Mucosa of descending colon (tissue), 3 donors: Measurements from ENCODE around the gene GNAQ. TPM values are rescaled to one million over a fixed set of nuclear protein-coding genes. Genes with fewer than 3 reads are reported as not detected.
A peak's percentile ranks its signal among the peaks of the same experiment; 100 is the strongest.

Experiments
- ATAC-seq: fragments of 200-7000 bp; cut with Tn5 transposase; one replicate; pipeline ENCODE4 v1.9.1; 2020; ENCODE audit warnings: mild to moderate bottlenecking, moderate library complexity
- DNase-seq, 3 donors: peaks; one replicate each; pipeline ENCODE4 v3.0.0-alpha.2; 2020
- H3K36me3 ChIP-seq: fragments of 200-600 bp; one replicate; pipeline ENCODE4 v1.8.0; 2021; ENCODE audit warnings: low read depth, mild to moderate bottlenecking
- H3K4me1 ChIP-seq: fragments of 200-600 bp; one replicate; pipeline ENCODE4 v1.8.0; 2021; ENCODE audit warnings: low read depth, mild to moderate bottlenecking
- H3K4me3 ChIP-seq: fragments of 200-600 bp; one replicate; pipeline ENCODE4 v1.8.0; 2021; ENCODE audit warnings: mild to moderate bottlenecking
- H3K9me3 ChIP-seq: fragments of 200-600 bp; one replicate; pipeline ENCODE4 v1.8.0; 2021; ENCODE audit warnings: mild to moderate bottlenecking
- intact Hi-C, 2 donors: fragments of 100-400 bp; cut with DNase I in 1 of 2; cut with micrococcal nuclease in 1 of 2; formaldehyde crosslinking; loops; one replicate each; pipeline versions ENCODE4 v1.11.0 to v1.11.1; 2022; cut with DNase I, micrococcal nuclease
- total RNA-seq, 3 donors: library from RNA; stranded (reverse); fragmentation: NEBNext Ultra II Directional in 2 of 3; extraction: Animal tissue kit (Norgen Biotek cat#: 25700) in 2 of 3; gene quantifications; one replicate each; pipeline versions ENCODE4 v1.2.1 to v1.2.4, GENCODE V29; 2021 to 2023
- TF ChIP-seq, protein P1 (sequence below): fragments of 200-600 bp; IDR thresholded peaks from one replicate; pipeline ENCODE4 v1.8.0; 2022; ENCODE audit warnings: antibody characterized with exemption, mild to moderate bottlenecking
- donor health status: DM: no; HTN: no; CAD: no; lungs with moderate emphysema.
- donor health status: DM: no; HTN: no; CAD: no.
- donor health status: DM: no; HTN: yes; CAD: no.

The GNAQ gene
- total RNA-seq, 3 donors from 2014 or later = 95.9 to 115 (median 104) TPM

DNA sequence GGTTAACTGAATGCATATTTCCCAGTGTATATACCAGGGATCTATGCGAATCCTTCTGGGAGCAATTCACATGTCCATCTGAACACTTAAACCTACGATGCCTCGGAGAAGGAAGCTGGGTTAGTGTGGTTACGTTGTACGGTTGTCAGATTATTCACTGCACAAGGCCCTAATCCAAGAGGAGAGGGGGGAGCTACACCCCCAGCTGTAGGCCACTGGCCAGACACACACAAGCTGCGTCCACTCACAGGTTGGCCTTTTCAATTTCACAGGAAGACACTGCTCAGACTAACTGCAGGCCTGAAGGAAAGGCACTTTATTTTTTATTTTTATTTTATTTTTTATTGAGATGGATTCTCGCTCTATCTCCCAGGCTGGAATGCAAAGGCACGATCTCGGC lies 199.0 kb downstream of the GNAQ start:
- ATAC-seq (no peak), DNase-seq (no peak)
- H3K9me3 ChIP-seq = no peaks in the 10 kb centered on the region

DNA sequence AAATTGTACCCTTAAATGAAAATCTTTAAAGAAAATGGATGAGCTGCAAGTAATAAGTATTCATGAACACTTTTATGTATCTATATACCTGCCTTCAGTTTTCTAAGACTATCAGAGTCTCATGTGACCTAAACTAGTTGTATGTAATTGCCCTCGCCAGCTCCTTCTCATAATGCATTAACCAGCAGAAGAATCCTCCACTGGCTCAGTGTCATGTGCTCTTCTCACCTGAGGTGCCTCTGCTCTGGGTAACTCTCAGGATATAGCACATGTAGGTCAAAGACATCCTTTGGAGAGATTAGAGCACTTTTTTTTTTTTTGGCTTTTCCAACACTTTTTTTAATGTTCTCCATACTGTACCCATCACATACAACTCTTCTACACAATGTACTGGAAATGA lies 199.8 kb downstream of the GNAQ start:
- no peak for ATAC-seq

More for the DNA sequence above, 199.0 kb downstream of the GNAQ start:
- intact Hi-C loops = loop anchor here in 1 of 2 donors (10.0 kb wide), 1 partner anchor 52 kb away; no protein-coding TSS in a partner anchor
- Histone ChIP-seq H3K4me3 (no peak overlapping the region), H3K36me3 (no peaks in the 10 kb centered on the region), H3K4me1 (peaks cover 6% of the 10 kb centered on the region)
- TF ChIP-seq, protein P1, sequence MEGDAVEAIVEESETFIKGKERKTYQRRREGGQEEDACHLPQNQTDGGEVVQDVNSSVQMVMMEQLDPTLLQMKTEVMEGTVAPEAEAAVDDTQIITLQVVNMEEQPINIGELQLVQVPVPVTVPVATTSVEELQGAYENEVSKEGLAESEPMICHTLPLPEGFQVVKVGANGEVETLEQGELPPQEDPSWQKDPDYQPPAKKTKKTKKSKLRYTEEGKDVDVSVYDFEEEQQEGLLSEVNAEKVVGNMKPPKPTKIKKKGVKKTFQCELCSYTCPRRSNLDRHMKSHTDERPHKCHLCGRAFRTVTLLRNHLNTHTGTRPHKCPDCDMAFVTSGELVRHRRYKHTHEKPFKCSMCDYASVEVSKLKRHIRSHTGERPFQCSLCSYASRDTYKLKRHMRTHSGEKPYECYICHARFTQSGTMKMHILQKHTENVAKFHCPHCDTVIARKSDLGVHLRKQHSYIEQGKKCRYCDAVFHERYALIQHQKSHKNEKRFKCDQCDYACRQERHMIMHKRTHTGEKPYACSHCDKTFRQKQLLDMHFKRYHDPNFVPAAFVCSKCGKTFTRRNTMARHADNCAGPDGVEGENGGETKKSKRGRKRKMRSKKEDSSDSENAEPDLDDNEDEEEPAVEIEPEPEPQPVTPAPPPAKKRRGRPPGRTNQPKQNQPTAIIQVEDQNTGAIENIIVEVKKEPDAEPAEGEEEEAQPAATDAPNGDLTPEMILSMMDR = no peak

DNA sequence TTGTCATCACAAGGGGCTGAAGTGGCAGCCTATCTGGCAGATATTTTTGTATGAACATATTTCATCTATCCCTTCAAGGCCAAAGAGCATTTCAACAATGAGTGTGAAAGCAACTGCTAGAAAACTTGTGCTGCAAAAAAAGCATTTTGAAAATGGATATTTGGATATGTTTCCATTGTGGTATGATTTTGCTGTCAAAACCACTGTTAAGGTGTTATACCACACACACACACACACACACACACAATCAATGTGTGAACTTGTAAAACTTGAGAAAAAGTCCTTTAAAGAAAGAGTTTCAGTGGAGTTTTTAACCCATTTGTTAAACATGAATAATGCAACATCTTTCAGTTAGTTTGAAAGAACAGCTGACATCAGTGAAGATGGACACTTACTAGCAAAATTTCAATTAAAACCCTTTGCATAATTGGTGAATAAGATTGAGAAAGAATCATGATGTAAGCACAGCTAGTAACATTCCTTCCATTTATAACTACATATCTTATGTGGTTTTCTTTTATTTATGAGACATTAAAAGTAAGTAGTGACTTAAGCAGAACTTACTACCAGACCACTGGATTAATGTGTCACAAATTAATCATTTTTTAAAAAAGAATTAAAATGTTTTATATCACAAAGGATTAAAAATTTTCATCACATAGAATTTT lies 200.9 kb downstream of the GNAQ start:
- peaks cover 6% of the 10 kb centered on the region for H3K4me1 ChIP-seq
- ATAC-seq (no peak), DNase-seq (no peak)
- no peaks in the 10 kb centered on the region for H3K36me3 ChIP-seq
- no peaks in the 10 kb centered on the region for H3K9me3 ChIP-seq
- H3K4me3 ChIP-seq = no peak overlapping the region
- intact Hi-C loops = loop anchor here in 1 of 2 donors (10.0 kb wide), 1 partner anchor 54 kb away; no protein-coding TSS in a partner anchor
- TF ChIP-seq, protein P1 = no peak

More for the DNA sequence above, 199.8 kb downstream of the GNAQ start:
- TF ChIP-seq, protein P1 = no peak
- H3K4me3 ChIP-seq = no peak overlapping the region
- no peaks in the 10 kb centered on the region for H3K9me3 ChIP-seq
- no peaks in the 10 kb centered on the region for H3K36me3 ChIP-seq
- H3K4me1 ChIP-seq = peaks cover 6% of the 10 kb centered on the region
- intact Hi-C loops = loop anchor here in 1 of 2 donors (10.0 kb wide), 1 partner anchor 53 kb away; no protein-coding TSS in a partner anchor
- DNase-seq = no peak

DNA sequence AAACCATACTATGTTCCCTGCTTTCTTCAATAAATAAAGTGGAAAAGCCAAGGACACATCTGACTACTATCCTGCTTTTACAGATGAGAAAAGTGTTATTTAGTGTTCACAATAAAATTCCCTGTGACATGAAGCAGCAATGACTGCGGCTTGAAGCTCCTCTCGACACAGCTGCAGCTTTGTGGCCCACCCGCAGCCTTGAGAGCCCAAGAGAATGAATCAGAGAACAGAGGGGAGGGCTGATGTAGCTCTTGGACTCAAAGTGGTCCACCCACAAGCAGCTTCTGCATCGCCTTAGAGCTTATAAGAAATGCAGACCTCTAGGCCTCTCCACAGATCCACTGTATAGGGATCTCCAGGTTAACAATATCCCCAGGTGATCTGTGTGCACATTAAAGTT lies 202.2 kb downstream of the GNAQ start:
- intact Hi-C loops = no loop called here

DNA sequence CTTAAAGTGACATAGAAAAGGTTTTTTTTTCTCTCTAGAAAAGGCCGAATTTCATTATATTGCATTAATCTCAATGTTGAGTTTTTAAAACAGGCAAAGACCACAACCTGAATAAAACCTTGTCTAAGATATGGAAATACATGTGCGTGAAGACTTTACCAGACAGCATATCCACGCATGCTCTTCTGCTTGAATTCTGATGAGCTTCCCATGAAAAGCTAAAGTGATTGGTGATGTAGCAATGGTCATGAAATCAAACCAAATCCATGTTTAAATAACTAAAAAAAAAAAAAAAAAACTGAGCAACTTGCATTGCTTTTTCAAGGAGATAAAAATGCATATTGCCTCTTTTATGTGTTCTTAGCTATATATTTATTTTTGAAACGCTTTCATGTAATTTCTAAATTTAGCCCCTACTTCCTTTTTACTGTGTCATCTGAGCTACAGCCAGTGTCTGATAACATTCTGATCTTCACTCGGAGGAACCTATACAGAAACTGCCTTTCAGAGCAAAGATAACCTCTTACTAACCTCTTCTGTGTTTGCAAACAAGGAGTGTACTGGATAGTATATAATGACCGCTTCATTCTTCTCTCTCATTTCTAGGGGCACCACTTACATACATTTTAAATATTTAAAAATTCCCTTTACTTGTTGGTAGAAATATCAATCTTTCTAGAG lies 204.4 kb downstream of the GNAQ start:
- intact Hi-C loops = no loop called here
- ATAC-seq = peak; percentile 65

More for the DNA sequence above, 202.2 kb downstream of the GNAQ start:
- Histone ChIP-seq H3K9me3 (no peaks in the 10 kb centered on the region), H3K36me3 (no peaks in the 10 kb centered on the region), H3K4me1 (peaks cover under 1% of the 10 kb centered on the region), H3K4me3 (no peak overlapping the region)
- DNase-seq (no peak), ATAC-seq (no peak)
- TF ChIP-seq, protein P1 = no peak

More for the DNA sequence above, 204.4 kb downstream of the GNAQ start:
- Histone ChIP-seq H3K9me3 (no peaks in the 10 kb centered on the region), H3K36me3 (no peaks in the 10 kb centered on the region), H3K4me1 (no peaks in the 10 kb centered on the region), H3K4me3 (no peak overlapping the region)
- TF ChIP-seq, protein P1 = no peak
- no peak for DNase-seq
